IPS DF 6.9 (cell line): ENCODE measurements around the gene TLN1.

Experiments used
- DNase-seq: peaks from one replicate; pipeline ENCODE4 v3.0.0-alpha.2; 2013; ENCODE audit warnings: low read depth, low spot score
- H3K27ac ChIP-seq: one replicate; pipeline ENCODE4 v1.5.1; 2013; ENCODE audit warnings: low read length, control low read depth
- H3K27me3 ChIP-seq: 2 replicates; pipeline ENCODE4 v1.6.1; 2013; ENCODE audit warnings: mild to moderate bottlenecking, low read length; ENCODE audit not compliant: control insufficient read depth, insufficient read depth
- H3K36me3 ChIP-seq: 2 replicates; pipeline ENCODE4 v1.6.1; 2013; ENCODE audit warnings: low read length; ENCODE audit not compliant: control insufficient read depth, insufficient read depth
- H3K4me1 ChIP-seq: 2 replicates; pipeline ENCODE4 v1.6.1; 2013; ENCODE audit warnings: low read length; ENCODE audit not compliant: control insufficient read depth, insufficient read depth
- H3K4me3 ChIP-seq: 2 replicates; pipeline ENCODE4 v1.5.1; 2013; ENCODE audit warnings: mild to moderate bottlenecking, low read length
- H3K9me3 ChIP-seq: 2 replicates; pipeline ENCODE4 v1.6.1; 2013; ENCODE audit warnings: low read length, inconsistent platforms; ENCODE audit not compliant: control insufficient read depth, insufficient read depth
- WGBS: extraction: QIAGEN DNeasy Blood & Tissue Kit; methylation state at CpG from one replicate; pipeline ENCODE4 v1.1.7; 2013; ENCODE audit warnings: mixed read lengths, missing lambda C conversion rate; ENCODE audit not compliant: insufficient read length, insufficient coverage; 5-methylcytosine and 5-hydroxymethylcytosine counted together

TLN1 gene

GRCh38 chr9:35718721-35719511 is 13.1 kb downstream of the TLN1 start:
- Histone ChIP-seq H3K27ac (no peak overlapping the region), H3K4me3 (no peak overlapping the region), H3K9me3 (no peaks in the 10 kb centered on the region), H3K27me3 (no peaks in the 10 kb centered on the region), H3K4me1 (no peaks in the 10 kb centered on the region; the same call in 1 of the 2 replicates), H3K36me3 (peaks cover 50% of the 10 kb centered on the region)
- no CpG with 5 or more reads among the region's 15 CpGs for WGBS
- DNase-seq = no peak

GRCh38 chr9:35717132-35717870 is 14.7 kb downstream of the TLN1 start:
- DNase-seq = no peak
- Histone ChIP-seq H3K36me3 (peaks cover 51% of the 10 kb centered on the region), H3K9me3 (no peaks in the 10 kb centered on the region), H3K4me1 (no peaks in the 10 kb centered on the region; the same call in 1 of the 2 replicates), H3K27me3 (no peaks in the 10 kb centered on the region), H3K27ac (no peak overlapping the region), H3K4me3 (no peak overlapping the region)
- no CpG with 5 or more reads among the region's 14 CpGs for WGBS

GRCh38 chr9:35716230-35716629 is 15.8 kb downstream of the TLN1 start:
- Histone ChIP-seq H3K4me3 (no peak overlapping the region), H3K27me3 (no peaks in the 10 kb centered on the region), H3K4me1 (no peaks in the 10 kb centered on the region; the same call in 1 of the 2 replicates), H3K36me3 (peaks cover 50% of the 10 kb centered on the region), H3K27ac (no peak overlapping the region), H3K9me3 (no peaks in the 10 kb centered on the region)
- no peak for DNase-seq
- no CpG with 5 or more reads among the region's 4 CpGs for WGBS

GRCh38 chr9:35714579-35715252 is 17.3 kb downstream of the TLN1 start:
- WGBS = no CpG with 5 or more reads among the region's 13 CpGs
- H3K36me3 ChIP-seq = peaks cover 51% of the 10 kb centered on the region
- H3K4me3 ChIP-seq = no peak overlapping the region
- H3K27ac ChIP-seq = no peak overlapping the region
- DNase-seq = no peak
- no peaks in the 10 kb centered on the region for H3K27me3 ChIP-seq
- no peaks in the 10 kb centered on the region; the same call in 1 of the 2 replicates for H3K4me1 ChIP-seq
- H3K9me3 ChIP-seq = no peaks in the 10 kb centered on the region

GRCh38 chr9:35714123-35714522 is 17.9 kb downstream of the TLN1 start:
- H3K9me3 ChIP-seq = no peaks in the 10 kb centered on the region

GRCh38 chr9:35713578-35713977 is 18.4 kb downstream of the TLN1 start:
- H3K4me3 ChIP-seq = no peak overlapping the region
- H3K27me3 ChIP-seq = no peaks in the 10 kb centered on the region
- no peaks in the 10 kb centered on the region for H3K9me3 ChIP-seq
- WGBS = no CpG with 5 or more reads among the region's 3 CpGs
- H3K4me1 ChIP-seq = no peaks in the 10 kb centered on the region
- H3K27ac ChIP-seq = no peak overlapping the region
- no peak for DNase-seq
- H3K36me3 ChIP-seq = peaks cover 40% of the 10 kb centered on the region

More at GRCh38 chr9:35714123-35714522, 17.9 kb downstream of the TLN1 start:
- Histone ChIP-seq H3K36me3 (peaks cover 45% of the 10 kb centered on the region), H3K27me3 (no peaks in the 10 kb centered on the region), H3K27ac (no peak overlapping the region), H3K4me1 (no peaks in the 10 kb centered on the region; the same call in 1 of the 2 replicates), H3K4me3 (no peak overlapping the region)
- no CpG with 5 or more reads among the region's 6 CpGs for WGBS
- no peak for DNase-seq

- Histone ChIP-seq H3K9me3 (no peaks in the 10 kb centered on the region), H3K4me1 (no peaks in the 10 kb centered on the region), H3K27ac (no peak overlapping the region), H3K27me3 (no peaks in the 10 kb centered on the region), H3K4me3 (no peak overlapping the region), H3K36me3 (peaks cover 43% of the 10 kb centered on the region)
- DNase-seq = no peak
- no CpG with 5 or more reads among the region's 11 CpGs for WGBS
These were observed 19.1 kb downstream of the TLN1 start for GRCh38 chr9:35712762-35713400.

GRCh38 chr9:35711501-35712428 is 20.2 kb downstream of the TLN1 start:
- no peak overlapping the region for H3K4me3 ChIP-seq
- H3K36me3 ChIP-seq = peaks cover 46% of the 10 kb centered on the region
- no peaks in the 10 kb centered on the region for H3K9me3 ChIP-seq
- no peak for DNase-seq
- H3K27me3 ChIP-seq = no peaks in the 10 kb centered on the region
- no peaks in the 10 kb centered on the region for H3K4me1 ChIP-seq
- H3K27ac ChIP-seq = no peak overlapping the region
- WGBS = no CpG with 5 or more reads among the region's 21 CpGs

- H3K36me3 ChIP-seq = peaks cover 53% of the 10 kb centered on the region
These were observed 21.0 kb downstream of the TLN1 start for GRCh38 chr9:35710818-35711500.

More at GRCh38 chr9:35710818-35711500, 21.0 kb downstream of the TLN1 start:
- Histone ChIP-seq H3K27ac (no peak overlapping the region), H3K4me3 (no peak overlapping the region), H3K9me3 (no peaks in the 10 kb centered on the region), H3K27me3 (no peaks in the 10 kb centered on the region), H3K4me1 (no peaks in the 10 kb centered on the region)
- WGBS = no CpG with 5 or more reads among the region's 7 CpGs
- no peak for DNase-seq
